NCI-H446 (cell line): ENCODE results near the gene KL.

Experiments
- DNase-seq, 2 experiments: peaks; one replicate each; lab custom pipeline; 2025; lab: John Stamatoyannopoulos, UW

Gene KL

GRCh38 chr13:33111414-33112110 lies 95.3 kb downstream of the KL start:
- no peak for DNase-seq

GRCh38 chr13:33112766-33113165 lies 96.5 kb downstream of the KL start:
- DNase-seq = no peak

- DNase-seq = no peak
These were observed 97.9 kb downstream of the KL start for GRCh38 chr13:33114146-33114545.

- DNase-seq = no peak
These were observed 99.1 kb downstream of the KL start for GRCh38 chr13:33115274-33115673.
